Subcutaneous adipose tissue (tissue), 4 donors: ENCODE measurements around the gene NKAIN2. TPM values are rescaled to one million over a fixed set of nuclear protein-coding genes. Genes with fewer than 3 reads are reported as not detected.

Experiments
- total RNA-seq, 4 donors: library from RNA; depleted of rRNA; stranded (reverse); fragments of >200 nt; gene quantifications; one replicate each; pipeline ENCODE4 v1.1.0, GENCODE V29; 2016
- TF ChIP-seq, protein P1 (sequence below): fragments of 450-650 bp; IDR thresholded peaks from one replicate; pipeline ENCODE4 v1.5.1; 2016; ENCODE audit warnings: low read depth, mild to moderate bottlenecking, control low read depth, antibody characterized with exemption, moderate library complexity

Gene NKAIN2
- total RNA-seq, 4 donors from 2014 or later = not detected

GRCh38 chr6:124008000-124008987, 204.6 kb downstream of the NKAIN2 start:
- TF ChIP-seq, protein P1, sequence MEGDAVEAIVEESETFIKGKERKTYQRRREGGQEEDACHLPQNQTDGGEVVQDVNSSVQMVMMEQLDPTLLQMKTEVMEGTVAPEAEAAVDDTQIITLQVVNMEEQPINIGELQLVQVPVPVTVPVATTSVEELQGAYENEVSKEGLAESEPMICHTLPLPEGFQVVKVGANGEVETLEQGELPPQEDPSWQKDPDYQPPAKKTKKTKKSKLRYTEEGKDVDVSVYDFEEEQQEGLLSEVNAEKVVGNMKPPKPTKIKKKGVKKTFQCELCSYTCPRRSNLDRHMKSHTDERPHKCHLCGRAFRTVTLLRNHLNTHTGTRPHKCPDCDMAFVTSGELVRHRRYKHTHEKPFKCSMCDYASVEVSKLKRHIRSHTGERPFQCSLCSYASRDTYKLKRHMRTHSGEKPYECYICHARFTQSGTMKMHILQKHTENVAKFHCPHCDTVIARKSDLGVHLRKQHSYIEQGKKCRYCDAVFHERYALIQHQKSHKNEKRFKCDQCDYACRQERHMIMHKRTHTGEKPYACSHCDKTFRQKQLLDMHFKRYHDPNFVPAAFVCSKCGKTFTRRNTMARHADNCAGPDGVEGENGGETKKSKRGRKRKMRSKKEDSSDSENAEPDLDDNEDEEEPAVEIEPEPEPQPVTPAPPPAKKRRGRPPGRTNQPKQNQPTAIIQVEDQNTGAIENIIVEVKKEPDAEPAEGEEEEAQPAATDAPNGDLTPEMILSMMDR = no peak

DNA sequence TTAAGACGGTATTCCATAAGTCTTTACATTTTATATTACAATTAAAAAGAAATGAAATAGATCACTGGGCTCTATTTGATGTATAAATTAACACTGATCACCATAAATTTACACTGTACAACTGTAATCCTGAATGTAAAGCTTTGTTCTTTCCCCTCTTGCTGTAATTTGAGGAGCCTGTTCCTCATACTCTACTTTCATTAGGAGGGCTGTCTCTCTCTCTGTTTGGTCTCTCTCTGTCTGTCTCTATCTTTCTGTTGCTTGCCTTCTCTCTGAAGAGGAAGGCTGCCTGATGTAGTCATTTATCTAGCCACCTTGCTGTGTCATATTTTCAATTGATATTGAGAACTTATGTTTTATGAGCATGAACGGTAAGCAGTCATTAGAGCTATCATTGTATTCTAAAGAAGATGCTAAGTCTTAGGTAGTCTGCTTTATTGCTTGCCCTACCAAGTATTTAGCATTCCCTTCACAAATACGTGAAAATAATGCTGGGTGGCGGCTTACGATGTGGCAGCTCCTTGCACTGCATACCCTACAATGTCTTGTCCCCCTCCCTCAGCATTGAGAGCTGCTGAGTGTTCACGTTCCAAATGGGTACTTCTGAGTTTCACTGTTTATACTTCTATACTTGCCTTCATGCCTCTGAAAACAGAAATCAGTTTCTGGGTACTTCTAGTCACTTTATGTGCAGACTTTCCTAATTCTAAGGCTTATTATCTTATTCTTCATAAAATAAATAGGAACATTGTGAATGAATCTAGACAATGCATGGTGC, 205.5 kb downstream of the NKAIN2 start:
- TF ChIP-seq, protein P1 = no peak

GRCh38 chr6:124010574-124010973, 206.9 kb downstream of the NKAIN2 start:
- TF ChIP-seq, protein P1 = no peak

DNA sequence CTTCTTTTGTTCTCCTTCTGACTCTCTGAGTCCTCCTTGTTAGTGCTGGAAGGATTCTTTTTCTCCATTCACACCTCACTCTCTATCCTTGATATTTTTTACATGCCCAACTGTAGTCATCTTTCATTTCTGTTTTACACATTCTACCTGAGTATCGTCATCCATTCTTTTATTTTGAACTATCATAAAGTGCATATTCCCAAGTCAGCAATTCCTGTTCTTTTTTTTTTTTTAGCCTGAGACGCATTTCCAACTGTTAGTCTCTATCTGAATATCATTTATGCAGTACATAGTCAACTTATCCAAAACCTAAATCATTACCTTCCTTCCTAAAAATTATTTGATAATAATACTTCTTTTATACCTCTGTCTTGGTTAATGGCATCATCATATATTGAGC, 207.5 kb downstream of the NKAIN2 start:
- TF ChIP-seq, protein P1 = no peak

- TF ChIP-seq, protein P1 = no peak
Measured at GRCh38 chr6:124022641-124023040, 219.0 kb downstream of the NKAIN2 start.

- TF ChIP-seq, protein P1 = no peak
Measured at GRCh38 chr6:124026694-124027093, 223.0 kb downstream of the NKAIN2 start.

- TF ChIP-seq, protein P1 = no peak
Measured at GRCh38 chr6:124027392-124027791, 223.7 kb downstream of the NKAIN2 start.
